GM23248 (cell line): ENCODE data around the gene IL4R. TPM values are rescaled to one million over a fixed set of nuclear protein-coding genes. Genes with fewer than 3 reads are reported as not detected.

ENCODE experiments used
- DNase-seq: peaks from one replicate; pipeline ENCODE4 v3.0.0-alpha.2; 2015
- H2AFZ ChIP-seq: fragments of 200-600 bp; sonication (generic); 2 replicates; pipeline ENCODE4 v1.6.1; 2016; ENCODE audit warnings: antibody characterized with exemption
- H3F3A ChIP-seq: fragments of 200-600 bp; sonication (generic); 2 replicates; pipeline ENCODE4 v1.6.1; 2016; ENCODE audit warnings: mild to moderate bottlenecking, antibody characterized with exemption, mixed run types; ENCODE audit not compliant: insufficient read depth
- H3K27ac ChIP-seq: fragments of 200-600 bp; sonication (generic); 2 replicates; pipeline ENCODE4 v1.5.1; 2016; ENCODE audit warnings: mild to moderate bottlenecking
- H3K27me3 ChIP-seq: fragments of 200-600 bp; sonication (generic); replicated peaks from 2 replicates; pipeline ENCODE4 v1.6.1; 2016; ENCODE audit warnings: mild to moderate bottlenecking; ENCODE audit not compliant: insufficient read depth
- H3K36me3 ChIP-seq: fragments of 200-600 bp; sonication (generic); 2 replicates; pipeline ENCODE4 v1.6.1; 2016; ENCODE audit warnings: low read depth, mild to moderate bottlenecking
- H3K4me1 ChIP-seq: fragments of 200-600 bp; sonication (generic); 2 replicates; pipeline ENCODE4 v1.6.1; 2016; ENCODE audit warnings: mild to moderate bottlenecking; ENCODE audit not compliant: insufficient read depth
- H3K4me2 ChIP-seq: fragments of 200-600 bp; sonication (generic); one replicate; pipeline ENCODE4 v1.6.1; 2016; ENCODE audit warnings: mild to moderate bottlenecking; ENCODE audit not compliant: unreplicated experiment
- H3K4me3 ChIP-seq: fragments of 200-600 bp; sonication (generic); 2 replicates; pipeline ENCODE4 v1.5.1; 2016; ENCODE audit warnings: mild to moderate bottlenecking
- H3K79me2 ChIP-seq: fragments of 200-600 bp; sonication (generic); 2 replicates; pipeline ENCODE4 v1.6.1; 2016; ENCODE audit warnings: mild to moderate bottlenecking; ENCODE audit not compliant: insufficient read depth
- H3K9ac ChIP-seq: fragments of 200-600 bp; sonication (generic); 2 replicates; pipeline ENCODE4 v1.6.1; 2016; ENCODE audit warnings: mild to moderate bottlenecking
- H3K9me2 ChIP-seq: fragments of 200-600 bp; sonication (generic); 2 replicates; pipeline ENCODE4 v1.6.1; 2016; ENCODE audit warnings: mixed run types, mild to moderate bottlenecking, moderate library complexity; ENCODE audit not compliant: insufficient read depth
- H3K9me3 ChIP-seq: fragments of 200-600 bp; sonication (generic); one replicate; pipeline ENCODE4 v1.6.1; 2017; ENCODE audit warnings: low read depth
- H4K20me1 ChIP-seq: fragments of 200-600 bp; sonication (generic); 2 replicates; pipeline ENCODE4 v1.6.0; 2016; ENCODE audit not compliant: insufficient read depth
- EZH2 ChIP-seq: fragments of 200-600 bp; sonication (generic); IDR thresholded peaks from 2 replicates; pipeline ENCODE4 v1.6.1; 2018; ENCODE audit warnings: antibody characterized with exemption, mild to moderate bottlenecking; ENCODE audit not compliant: insufficient read depth, poor library complexity, severe bottlenecking
- EZH2phosphoT487 ChIP-seq: fragments of 200-600 bp; sonication (generic); IDR thresholded peaks from 2 replicates; pipeline ENCODE4 v1.6.1; 2018; ENCODE audit warnings: antibody characterized with exemption, moderate library complexity, mild to moderate bottlenecking, low read depth; ENCODE audit not compliant: insufficient read depth
- WGBS, 2 experiments: methylation state at CpG; one replicate each; pipeline ENCODE4 v1.1.6; 2015 to 2017; ENCODE audit warnings: low lambda C conversion rate in 2 of 2, low coverage in 1 of 2; ENCODE audit errors: missing lambda C conversion rate in 2 of 2; 5-methylcytosine and 5-hydroxymethylcytosine counted together
- in situ Hi-C: fragments of 300-500 bp; cut with MboI; formaldehyde crosslinking; loops from 2 replicates; pipeline ENCODE4 v1.15.0; 2020
- polyA plus RNA-seq: library from polyadenylated mRNA; unstranded; fragments of >200 nt; fragmentation: Nextera tagmentation; extraction: Ambion mirVana; gene quantifications from 2 replicates; pipeline ENCODE4 v1.2.1, GENCODE V29; 2016
- total RNA-seq: library from RNA; depleted of rRNA; stranded (reverse); fragments of >200 nt; shearing (Covaris generic); gene quantifications from 2 replicates; pipeline ENCODE4 v1.2.3, GENCODE V29; 2014

IL4R gene
- total and polyA plus RNA-seq, 2 experiments from 2014 or later = 11.7 to 17.7 TPM

DNA sequence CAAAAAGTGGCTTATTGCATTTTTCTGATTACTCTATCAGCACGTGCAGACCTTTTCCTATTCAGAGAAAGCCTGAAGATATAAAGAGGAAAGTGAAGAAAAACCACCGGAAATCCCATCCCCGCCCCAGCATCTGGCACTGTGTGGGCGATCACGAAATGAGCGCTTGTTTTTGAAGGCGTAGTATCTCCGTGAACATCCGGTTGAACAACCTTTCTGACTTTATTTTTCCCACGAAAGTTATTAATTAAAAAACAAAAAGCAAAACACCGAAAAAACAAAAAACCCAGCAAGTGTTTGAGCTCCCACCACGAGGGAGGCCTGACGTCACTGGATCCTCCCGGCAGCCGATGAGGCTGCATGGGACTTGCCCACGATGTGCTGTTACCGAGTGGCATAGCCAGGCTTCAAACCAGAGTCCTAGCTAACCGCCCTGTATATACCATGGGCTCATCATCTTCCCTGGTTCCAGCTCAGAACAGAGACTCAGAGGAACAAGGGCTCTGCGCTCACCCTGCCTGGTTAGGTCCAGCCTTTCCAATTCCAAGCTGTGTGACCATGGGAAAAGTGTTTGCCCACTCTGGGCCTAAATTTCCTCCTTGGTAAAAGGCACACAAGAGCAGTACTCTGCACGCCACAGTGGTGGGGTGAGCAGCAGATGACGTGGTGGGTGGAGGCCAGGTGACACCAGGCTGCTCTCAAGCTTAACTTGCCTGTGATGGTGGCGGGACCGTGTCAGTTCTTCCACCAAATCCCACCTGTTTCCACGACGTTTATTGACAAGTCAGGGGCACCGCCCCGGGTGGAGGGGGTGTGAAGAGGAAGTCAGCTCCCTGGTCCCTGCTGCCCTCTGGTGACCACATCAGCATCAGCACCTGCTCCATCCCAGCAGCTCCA is 53.9 kb downstream of the IL4R start:
- H3F3A ChIP-seq = peaks cover 37% of the 10 kb centered on the region
- H4K20me1 ChIP-seq = no peaks in the 10 kb centered on the region
- H3K9me2 ChIP-seq = no peaks in the 10 kb centered on the region
- peak overlapping the region; percentile 78 for H3K4me2 ChIP-seq
- peak; percentile 84 for DNase-seq
- H3K9me3 ChIP-seq = no peaks in the 10 kb centered on the region
- no peak for TF ChIP-seq EZH2
- H3K79me2 ChIP-seq = no peaks in the 10 kb centered on the region
- H3K27ac ChIP-seq = peak overlapping the region; percentile 81
- in situ Hi-C loops = loop anchor here (25.0 kb wide), 1 partner anchor 1530 kb away; no protein-coding TSS in a partner anchor
- H3K27me3 ChIP-seq = no peaks in the 10 kb centered on the region
- peak overlapping the region; percentile 40 for H3K4me3 ChIP-seq
- WGBS, 2 experiments = 9 to 11% methylated on average over 25 to 26 of the region's 27 CpGs
- H3K36me3 ChIP-seq = no peaks in the 10 kb centered on the region
- peak overlapping the region; percentile 74 for H3K9ac ChIP-seq
- peaks cover 29% of the 10 kb centered on the region for H3K4me1 ChIP-seq
- H2AFZ ChIP-seq = peak overlapping the region; percentile 80

DNA sequence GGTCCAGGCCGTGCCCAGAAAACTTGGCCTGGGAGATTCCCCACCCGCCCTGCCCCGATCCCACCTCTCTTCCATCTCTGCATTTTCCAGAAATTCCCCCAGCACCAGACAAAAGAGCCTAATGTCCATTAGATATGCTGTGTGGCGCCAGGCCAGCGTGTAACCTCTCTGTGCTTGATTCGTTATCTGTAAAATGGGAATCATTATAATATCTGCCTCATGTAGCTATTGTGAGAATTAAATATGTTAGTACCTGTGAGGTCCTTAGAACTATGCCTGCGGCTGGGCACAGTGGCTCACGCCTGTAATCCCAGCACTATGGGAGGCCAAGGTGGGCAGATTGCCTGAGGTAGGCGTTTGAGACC is 54.6 kb downstream of the IL4R start:
- Histone ChIP-seq H3K27me3 (no peaks in the 10 kb centered on the region), H3K4me2 (no peak overlapping the region), H2AFZ (no peak overlapping the region), H3K9me2 (no peaks in the 10 kb centered on the region), H3F3A (peaks cover 37% of the 10 kb centered on the region), H3K27ac (no peak overlapping the region), H3K9me3 (no peaks in the 10 kb centered on the region), H3K9ac (no peak overlapping the region), H3K36me3 (no peaks in the 10 kb centered on the region), H3K4me1 (peaks cover 29% of the 10 kb centered on the region), H3K79me2 (no peaks in the 10 kb centered on the region), H3K4me3 (no peak overlapping the region), H4K20me1 (no peaks in the 10 kb centered on the region)
- in situ Hi-C loops = loop anchor here (25.0 kb wide), 1 partner anchor 1531 kb away; no protein-coding TSS in a partner anchor
- DNase-seq = no peak
- TF ChIP-seq EZH2 (no peak), EZH2phosphoT487 (no peak)
- WGBS, 2 experiments = 40 to 73% methylated on average over 6 to 9 of the region's 9 CpGs

DNA sequence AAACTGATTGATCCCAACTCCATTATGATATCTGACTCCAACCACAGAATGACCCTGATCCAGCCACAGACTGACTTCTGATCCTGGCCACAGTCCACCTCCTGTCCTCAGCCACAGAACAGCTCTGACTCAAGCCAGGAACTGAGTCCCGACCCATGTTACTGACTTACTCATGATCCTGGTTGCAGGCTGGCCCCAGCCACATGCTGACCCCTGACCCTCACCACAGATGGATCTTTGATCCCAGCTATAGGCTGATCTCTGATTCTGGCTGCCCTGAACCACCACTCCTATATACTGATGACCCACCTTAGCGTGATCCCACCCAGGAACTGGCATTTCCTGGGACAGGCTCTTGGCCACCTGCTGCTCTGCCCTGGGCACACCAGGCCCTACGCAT is 56.0 kb downstream of the IL4R start:
- H3K79me2 ChIP-seq = no peaks in the 10 kb centered on the region
- no peaks in the 10 kb centered on the region for H3K27me3 ChIP-seq
- H3K4me3 ChIP-seq = no peak overlapping the region
- no peaks in the 10 kb centered on the region for H3K9me2 ChIP-seq
- H3F3A ChIP-seq = peaks cover 29% of the 10 kb centered on the region
- no peaks in the 10 kb centered on the region for H4K20me1 ChIP-seq
- 65 to 67% methylated on average over 3 of the region's 3 CpGs for WGBS, 2 experiments
- H3K36me3 ChIP-seq = no peaks in the 10 kb centered on the region
- peaks cover 28% of the 10 kb centered on the region for H3K4me1 ChIP-seq
- peak; percentile 45 for DNase-seq
- in situ Hi-C loops = loop anchor here (10.0 to 25.0 kb wide), 2 partner anchors 215 to 1533 kb away; no protein-coding TSS in a partner anchor
- H3K9me3 ChIP-seq = no peaks in the 10 kb centered on the region
- no peak overlapping the region for H3K27ac ChIP-seq
- no peak for TF ChIP-seq EZH2phosphoT487
- TF ChIP-seq EZH2 = no peak
- H2AFZ ChIP-seq = no peak overlapping the region
- no peak overlapping the region for H3K9ac ChIP-seq
- no peak overlapping the region for H3K4me2 ChIP-seq

DNA sequence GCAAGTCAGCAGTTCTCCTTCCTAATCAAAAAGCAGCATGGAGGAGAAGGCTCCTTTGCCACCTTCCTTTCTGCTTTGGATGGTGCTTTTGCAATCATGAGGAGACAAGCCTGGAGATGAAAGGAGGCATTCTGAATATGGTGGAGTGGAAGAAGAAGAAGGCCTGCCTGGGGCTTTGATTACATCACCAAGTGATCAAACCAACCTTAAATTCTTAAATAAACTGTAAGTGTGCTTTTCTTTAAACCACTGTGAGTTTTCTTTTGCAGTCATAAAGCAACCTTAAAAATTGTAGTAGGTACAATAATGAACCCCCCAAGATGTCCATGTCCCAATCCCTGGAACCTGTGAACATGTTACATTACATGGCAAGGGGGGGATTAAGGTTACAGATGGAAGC is 56.5 kb downstream of the IL4R start:
- H3F3A ChIP-seq = peaks cover 24% of the 10 kb centered on the region
- H3K4me1 ChIP-seq = peaks cover 23% of the 10 kb centered on the region
- H3K27ac ChIP-seq = no peak overlapping the region
- in situ Hi-C loops = loop anchor here (10.0 to 25.0 kb wide), 2 partner anchors 216 to 1533 kb away; no protein-coding TSS in a partner anchor
- no peak overlapping the region for H3K4me2 ChIP-seq
- no peaks in the 10 kb centered on the region for H3K36me3 ChIP-seq
- H3K9me3 ChIP-seq = no peaks in the 10 kb centered on the region
- no peaks in the 10 kb centered on the region for H3K9me2 ChIP-seq
- no peaks in the 10 kb centered on the region for H3K27me3 ChIP-seq
- DNase-seq = no peak
- no peak overlapping the region for H3K4me3 ChIP-seq
- no peaks in the 10 kb centered on the region for H3K79me2 ChIP-seq
- no peak overlapping the region for H2AFZ ChIP-seq
- no peaks in the 10 kb centered on the region for H4K20me1 ChIP-seq
- no peak for TF ChIP-seq EZH2phosphoT487
- TF ChIP-seq EZH2 = no peak
- no peak overlapping the region for H3K9ac ChIP-seq
